ENCODE data around the gene CSTPP1.

GRCh38 chr11:47192111-47192510 lies 255.6 kb downstream of the CSTPP1 start:
- no peak for TF ChIP-seq EZH2 (IDR thresholded peaks at IDR 0.05; ENCODE audit: low read depth)
- no peak for TF ChIP-seq CTCF (conservative IDR thresholded peaks at IDR 0.05)
